BJ (cell line): ENCODE results near the gene CHD1L. TPM values are rescaled to one million over a fixed set of nuclear protein-coding genes. Genes with fewer than 3 reads are reported as not detected.
"Not testable (repeated sequence)": the region's sequence is repeated elsewhere in the genome, so short reads cannot be mapped to it uniquely, and the experiment has no call there.

Experiments used
- CTCF ChIA-PET: fragments of 350-600 bp; formaldehyde crosslinking; extraction: SDS; loops from one replicate; lab custom pipeline; 2021; ENCODE audit warnings: antibody characterized with exemption, inconsistent platforms; lab: Yijun Ruan, JAX
- POLR2A ChIA-PET: fragments of 300-600 bp; sonication (Branson Sonifier 250); formaldehyde crosslinking; extraction: SDS; loops from one replicate; lab custom pipeline; 2021; ENCODE audit warnings: antibody characterized with exemption; lab: Charles Lee
- DNase-seq: peaks from one replicate; pipeline ENCODE4 v3.0.0-alpha.2; 2011; ENCODE audit warnings: low read depth
- H3K27me3 ChIP-seq: 2 replicates; pipeline ENCODE4 v1.6.0; 2011; ENCODE audit warnings: low read length; ENCODE audit not compliant: control insufficient read depth, insufficient read depth
- H3K36me3 ChIP-seq: 2 replicates; pipeline ENCODE4 v1.5.1; 2011; ENCODE audit warnings: low read length; ENCODE audit not compliant: control insufficient read depth, insufficient read depth
- H3K4me3 ChIP-seq: 2 replicates; pipeline ENCODE4 v1.5.1; 2011; ENCODE audit warnings: low read depth, mild to moderate bottlenecking, control low read depth, low read length
- polyA plus RNA-seq: library from polyadenylated mRNA; depleted of rRNA; stranded (reverse); fragments of >200 nt; gene quantifications from 2 replicates; pipeline ENCODE4 v1.2.3, GENCODE V29; 2011
- TF ChIP-seq, protein P1 (sequence below): IDR thresholded peaks from 2 replicates; pipeline ENCODE4 v1.5.1; 2011; ENCODE audit warnings: low read depth, mild to moderate bottlenecking, control low read depth, inconsistent platforms, low read length, moderate library complexity; ENCODE audit not compliant: insufficient read depth

The CHD1L gene
- polyA plus RNA-seq, 1 experiment = 20.2 TPM

- Histone ChIP-seq H3K36me3 (no peaks in the 10 kb centered on the region), H3K4me3 (no peak overlapping the region), H3K27me3 (no peaks in the 10 kb centered on the region)
- POLR2A ChIA-PET = no interaction called here
- no peak for DNase-seq
- CTCF ChIA-PET = no interaction called here
- TF ChIP-seq, protein P1, sequence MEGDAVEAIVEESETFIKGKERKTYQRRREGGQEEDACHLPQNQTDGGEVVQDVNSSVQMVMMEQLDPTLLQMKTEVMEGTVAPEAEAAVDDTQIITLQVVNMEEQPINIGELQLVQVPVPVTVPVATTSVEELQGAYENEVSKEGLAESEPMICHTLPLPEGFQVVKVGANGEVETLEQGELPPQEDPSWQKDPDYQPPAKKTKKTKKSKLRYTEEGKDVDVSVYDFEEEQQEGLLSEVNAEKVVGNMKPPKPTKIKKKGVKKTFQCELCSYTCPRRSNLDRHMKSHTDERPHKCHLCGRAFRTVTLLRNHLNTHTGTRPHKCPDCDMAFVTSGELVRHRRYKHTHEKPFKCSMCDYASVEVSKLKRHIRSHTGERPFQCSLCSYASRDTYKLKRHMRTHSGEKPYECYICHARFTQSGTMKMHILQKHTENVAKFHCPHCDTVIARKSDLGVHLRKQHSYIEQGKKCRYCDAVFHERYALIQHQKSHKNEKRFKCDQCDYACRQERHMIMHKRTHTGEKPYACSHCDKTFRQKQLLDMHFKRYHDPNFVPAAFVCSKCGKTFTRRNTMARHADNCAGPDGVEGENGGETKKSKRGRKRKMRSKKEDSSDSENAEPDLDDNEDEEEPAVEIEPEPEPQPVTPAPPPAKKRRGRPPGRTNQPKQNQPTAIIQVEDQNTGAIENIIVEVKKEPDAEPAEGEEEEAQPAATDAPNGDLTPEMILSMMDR = no peak
Measured at GRCh38 chr1:147316968-147317367, 74.5 kb downstream of the CHD1L start.

GRCh38 chr1:147326933-147327687 lies 84.6 kb downstream of the CHD1L start:
- H3K27me3 ChIP-seq, CTCF ChIA-PET, DNase-seq, H3K36me3 ChIP-seq, POLR2A ChIA-PET, H3K4me3 ChIP-seq: not testable (repeated sequence)

DNA sequence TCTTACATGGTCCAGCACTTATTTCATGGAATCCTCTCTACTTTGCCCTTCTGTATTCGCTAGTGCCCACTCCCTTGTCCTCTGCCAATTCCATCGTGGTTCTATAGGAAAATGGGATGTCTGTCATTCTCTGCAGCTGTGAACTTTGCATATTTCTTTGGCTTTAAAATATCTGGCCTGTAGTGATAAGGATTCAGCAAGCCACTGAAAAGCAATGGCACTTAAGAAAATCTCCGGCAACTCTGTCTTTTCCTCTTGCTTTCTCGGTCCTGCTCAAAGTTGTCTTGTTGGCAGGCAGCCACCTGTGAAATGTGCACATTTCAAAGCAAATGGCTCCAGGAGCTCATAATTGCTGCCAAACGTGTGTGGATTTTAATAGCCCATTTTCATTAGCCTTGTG lies 91.8 kb downstream of the CHD1L start:
- TF ChIP-seq, protein P1 = no peak
- Histone ChIP-seq H3K27me3 (no peaks in the 10 kb centered on the region), H3K36me3 (no peaks in the 10 kb centered on the region), H3K4me3 (no peak overlapping the region)
- ChIA-PET CTCF (no interaction called here), POLR2A (no interaction called here)
- no peak for DNase-seq

DNA sequence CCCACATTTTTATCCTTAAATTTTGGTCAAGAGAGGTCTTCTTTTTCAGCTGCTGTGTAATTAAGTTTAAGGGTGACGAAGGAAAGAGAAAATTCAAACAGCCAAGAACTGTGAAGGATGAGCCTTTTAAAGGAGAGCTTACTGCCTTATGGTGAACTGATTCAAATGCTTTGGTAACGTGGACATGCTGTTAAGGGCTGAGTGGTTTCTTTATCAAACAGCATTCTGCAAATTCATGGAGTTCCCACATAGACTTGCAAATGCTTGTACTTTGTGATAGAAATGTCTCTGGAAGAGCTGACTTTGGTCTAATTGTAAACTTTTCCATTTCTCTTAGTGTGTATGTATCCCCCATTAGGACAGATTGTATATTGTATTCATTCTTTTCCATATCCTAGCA lies 93.8 kb downstream of the CHD1L start:
- TF ChIP-seq, protein P1 = no peak
- CTCF ChIA-PET = interaction anchor here (1.4 kb wide), 1 partner anchor 54 kb away, joined by 3 read pairs; no protein-coding TSS in a partner anchor

DNA sequence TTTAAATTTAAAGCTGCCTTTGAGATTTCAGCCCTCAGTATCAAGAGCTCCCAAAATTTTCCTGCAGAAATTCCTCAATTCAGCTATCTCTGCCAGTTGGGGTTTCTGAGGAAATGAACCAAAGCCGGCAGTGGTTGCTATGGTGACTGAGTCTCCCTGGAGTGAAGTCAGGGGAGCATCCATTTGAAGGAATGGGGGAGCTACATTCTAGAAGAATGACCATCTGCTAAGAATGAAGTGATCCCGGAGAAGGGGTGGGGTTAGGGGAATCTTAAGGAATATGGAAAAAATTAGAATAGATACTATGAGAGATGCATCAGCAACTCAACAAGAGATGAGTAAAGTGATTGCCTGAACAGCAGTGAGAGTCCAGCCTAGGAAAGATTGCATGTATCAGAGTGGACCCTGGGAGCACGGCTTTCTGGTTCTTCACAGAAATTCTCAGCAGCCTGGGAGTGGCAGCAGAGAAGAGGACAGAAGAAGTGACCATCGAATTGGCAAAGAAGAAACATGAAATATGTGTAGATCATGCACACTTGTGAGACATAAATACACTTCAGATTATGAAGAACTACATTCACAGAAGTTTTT lies 94.7 kb downstream of the CHD1L start:
- DNase-seq = no peak
- H3K27me3 ChIP-seq = no peaks in the 10 kb centered on the region
- TF ChIP-seq, protein P1 = no peak
- H3K36me3 ChIP-seq = no peaks in the 10 kb centered on the region
- ChIA-PET POLR2A (no interaction called here), CTCF (interaction anchor here (0.6 to 1.4 kb wide), 2 partner anchors 53 to 69 kb away, joined by 3 read pairs; no protein-coding TSS in a partner anchor)
- no peak overlapping the region for H3K4me3 ChIP-seq

More for the DNA sequence above, 93.8 kb downstream of the CHD1L start:
- POLR2A ChIA-PET = no interaction called here
- Histone ChIP-seq H3K27me3 (no peaks in the 10 kb centered on the region), H3K36me3 (no peaks in the 10 kb centered on the region), H3K4me3 (no peak overlapping the region)
- no peak for DNase-seq
